IMR-90 (cell line): ENCODE results near the gene TMEM204. TPM values are rescaled to one million over a fixed set of nuclear protein-coding genes. Genes with fewer than 3 reads are reported as not detected.

Experiments
- ATAC-seq: fragments of 200-7000 bp; cut with Tn5 transposase; 2 replicates; pipeline ENCODE4 v1.9.1; 2020; ENCODE audit warnings: low read depth, mild to moderate bottlenecking, moderate library complexity
- BruUV-seq: library from RNA; stranded (reverse); fragments of 400-500 nt; replicated peaks from 2 replicates; lab custom pipeline; 2021; lab: Mats Ljungman, UMichigan
- CTCF ChIA-PET: fragments of 300-600 bp; formaldehyde crosslinking; extraction: SDS; loops from one replicate; lab custom pipeline; 2021; ENCODE audit warnings: antibody characterized with exemption; lab: Yijun Ruan, JAX
- POLR2A ChIA-PET: fragments of 300-600 bp; sonication (Branson Sonifier 250); formaldehyde crosslinking; loops from one replicate; lab custom pipeline; 2022; ENCODE audit warnings: antibody characterized with exemption; ENCODE audit not compliant: unreplicated experiment; lab: Charles Lee
- DNase-seq: peaks from one replicate; pipeline ENCODE4 v3.0.0; 2013
- H2AFZ ChIP-seq: replicated peaks from 2 replicates; pipeline ENCODE3; 2013; ENCODE audit warnings: low read length, mild to moderate bottlenecking; ENCODE audit not compliant: poor library complexity
- H2AK5ac ChIP-seq: 2 replicates; pipeline ENCODE4 v1.6.1; 2013; ENCODE audit warnings: low read depth, low read length, inconsistent platforms
- H2AK9ac ChIP-seq: replicated peaks from 2 replicates; pipeline ENCODE3; 2013; ENCODE audit warnings: mild to moderate bottlenecking, low read depth, low read length, moderate library complexity; ENCODE audit not compliant: poor library complexity
- H2BK120ac ChIP-seq: 2 replicates; pipeline ENCODE4 v1.6.1; 2013; ENCODE audit warnings: low read depth, low read length, inconsistent platforms
- H2BK15ac ChIP-seq: 3 replicates; pipeline ENCODE4 v1.6.1; 2013; ENCODE audit warnings: low read depth, low read length, inconsistent platforms
- H2BK20ac ChIP-seq: 2 replicates; pipeline ENCODE4 v1.6.1; 2013; ENCODE audit warnings: low read depth, mild to moderate bottlenecking, inconsistent platforms, low read length, moderate library complexity
- H2BK5ac ChIP-seq: 2 replicates; pipeline ENCODE4 v1.6.1; 2013; ENCODE audit warnings: mild to moderate bottlenecking, low read depth, low read length, inconsistent platforms; ENCODE audit not compliant: poor library complexity, severe bottlenecking
- H3K14ac ChIP-seq: replicated peaks from 2 replicates; pipeline ENCODE4 v1.6.1; 2013; ENCODE audit warnings: low read depth, low read length, inconsistent platforms
- H3K18ac ChIP-seq: 2 replicates; pipeline ENCODE4 v1.6.1; 2013; ENCODE audit warnings: low read depth, low read length, control low read depth
- H3K23ac ChIP-seq: 2 replicates; pipeline ENCODE4 v1.6.1; 2013; ENCODE audit warnings: low read depth, low read length, inconsistent platforms
- H3K27ac ChIP-seq: 2 replicates; pipeline ENCODE4 v1.5.1; 2013; ENCODE audit warnings: mild to moderate bottlenecking, control low read depth, low read length; ENCODE audit not compliant: insufficient read depth
- H3K27me3 ChIP-seq: 2 replicates; pipeline ENCODE4 v1.6.1; 2013; ENCODE audit warnings: low read length; ENCODE audit not compliant: control insufficient read depth, insufficient read depth
- H3K36me3 ChIP-seq: 2 replicates; pipeline ENCODE4 v1.6.1; 2013; ENCODE audit warnings: low read length, mixed read lengths; ENCODE audit not compliant: control insufficient read depth, insufficient read depth
- H3K4ac ChIP-seq: 2 replicates; pipeline ENCODE4 v1.6.1; 2013; ENCODE audit warnings: low read depth, low read length, inconsistent platforms
- H3K4me1 ChIP-seq: 2 replicates; pipeline ENCODE4 v1.6.1; 2013; ENCODE audit warnings: low read length, mixed read lengths; ENCODE audit not compliant: control insufficient read depth, insufficient read depth
- H3K4me2 ChIP-seq: 2 replicates; pipeline ENCODE4 v1.6.1; 2013; ENCODE audit warnings: low read depth, mild to moderate bottlenecking, control low read depth, low read length, moderate library complexity
- H3K4me3 ChIP-seq: 2 replicates; pipeline ENCODE4 v1.5.1; 2013; ENCODE audit warnings: low read depth, mild to moderate bottlenecking, control low read depth, low read length, moderate library complexity; ENCODE audit not compliant: insufficient read depth
- H3K56ac ChIP-seq: 2 replicates; pipeline ENCODE4 v1.6.1; 2013; ENCODE audit warnings: low read length, inconsistent platforms; ENCODE audit not compliant: insufficient read depth; ENCODE audit errors: extremely low read depth
- H3K79me1 ChIP-seq, 2 experiments: 2 replicates each; pipeline ENCODE4 v1.6.1; 2013; ENCODE audit warnings: low read length in 2 of 2, inconsistent platforms in 1 of 2, low read depth in 1 of 2
- H3K9ac ChIP-seq: 2 replicates; pipeline ENCODE4 v1.6.1; 2013; ENCODE audit warnings: low read depth, low read length, control low read depth
- H3K9me1 ChIP-seq: 2 replicates; pipeline ENCODE4 v1.6.1; 2013; ENCODE audit warnings: low read length, inconsistent platforms; ENCODE audit not compliant: insufficient read depth
- H3K9me3 ChIP-seq: 2 replicates; pipeline ENCODE4 v1.6.1; 2013; ENCODE audit warnings: low read length; ENCODE audit not compliant: control insufficient read depth, insufficient read depth
- H4K20me1 ChIP-seq: 2 replicates; pipeline ENCODE4 v1.6.1; 2013; ENCODE audit warnings: low read length, inconsistent platforms; ENCODE audit not compliant: insufficient read depth
- H4K5ac ChIP-seq: 2 replicates; pipeline ENCODE4 v1.6.1; 2013; ENCODE audit warnings: mild to moderate bottlenecking, low read depth, low read length, control low read depth
- H4K8ac ChIP-seq, 2 experiments: 2 replicates each; pipeline ENCODE4 v1.6.1; 2013; ENCODE audit warnings: low read depth in 2 of 2, low read length in 2 of 2, control low read depth in 1 of 2, inconsistent platforms in 1 of 2
- H4K91ac ChIP-seq: 2 replicates; pipeline ENCODE4 v1.6.1; 2013; ENCODE audit warnings: low read depth, low read length, inconsistent platforms; ENCODE audit not compliant: insufficient read depth
- BHLHE40 ChIP-seq: fragments of 150-350 bp; IDR thresholded peaks from 2 replicates; pipeline ENCODE4 v1.6.1; 2016; ENCODE audit warnings: mild to moderate bottlenecking, low read depth, low read length
- CEBPB ChIP-seq: IDR thresholded peaks from 2 replicates; pipeline ENCODE4 v1.6.1; 2012; ENCODE audit warnings: low read depth, low read length, improper control_type of control experiment
- CTCF ChIP-seq: conservative IDR thresholded peaks from 2 replicates; pipeline ENCODE4 v1.5.1; 2012; ENCODE audit warnings: mild to moderate bottlenecking, low read depth, low read length, improper control_type of control experiment
- ELK1 ChIP-seq: fragments of 150-350 bp; IDR thresholded peaks from 2 replicates; pipeline ENCODE4 v1.6.1; 2016; ENCODE audit warnings: low read depth, mild to moderate bottlenecking, low read length, moderate library complexity, borderline replicate concordance
- MAFK ChIP-seq: IDR thresholded peaks from 2 replicates; pipeline ENCODE4 v1.6.1; 2012; ENCODE audit warnings: low read depth, low read length, improper control_type of control experiment
- MAZ ChIP-seq: IDR thresholded peaks from 2 replicates; pipeline ENCODE4 v1.6.1; 2012; ENCODE audit warnings: low read depth, mild to moderate bottlenecking, low read length, improper control_type of control experiment, moderate library complexity, borderline replicate concordance
- NFE2L2 ChIP-seq: fragments of 150-350 bp; IDR thresholded peaks from 2 replicates; pipeline ENCODE4 v1.6.1; 2016; ENCODE audit warnings: low read depth, mild to moderate bottlenecking, low read length
- RFX5 ChIP-seq: IDR thresholded peaks from 2 replicates; pipeline ENCODE4 v1.8.0; 2012; ENCODE audit warnings: low read depth, mild to moderate bottlenecking, low read length, moderate library complexity
- USF2 ChIP-seq: fragments of 150-350 bp; IDR thresholded peaks from 2 replicates; pipeline ENCODE4 v1.6.1; 2017; ENCODE audit warnings: mild to moderate bottlenecking, antibody characterized with exemption, low read length, low read depth
- WGBS, 2 experiments: methylation state at CpG; one replicate each; pipeline versions ENCODE4 v1.1.5 to v1.1.7; 2013; ENCODE audit warnings: missing lambda C conversion rate in 2 of 2; ENCODE audit not compliant: insufficient read length in 1 of 2; ENCODE audit errors: extremely low coverage in 2 of 2; 5-methylcytosine and 5-hydroxymethylcytosine counted together
- dilution Hi-C: fragments of 300-500 bp; cut with HindIII; formaldehyde crosslinking; loops from one replicate; pipeline ENCODE4 v1.14.3; 2018; ENCODE audit warnings: low sequenced_read_pairs; ENCODE audit not compliant: unreplicated experiment
- in situ Hi-C: fragments of 300-500 bp; cut with MboI; formaldehyde crosslinking; loops from 3 replicates; pipeline ENCODE4 v1.14.3; 2019; ENCODE audit warnings: low sequenced_read_pairs, inconsistent platforms, mixed read lengths
- intact Hi-C: fragments of 100-400 bp; cut with micrococcal nuclease; formaldehyde crosslinking; loops from 2 replicates; pipeline ENCODE4 v1.10.0; 2022
- polyA plus RNA-seq, 3 experiments: library from polyadenylated mRNA; depleted of rRNA; stranded (reverse); fragments of >200 nt; gene quantifications; 2 replicates each; pipeline ENCODE4 v1.2.3, GENCODE V29; 2012; ENCODE audit warnings: low replicate concordance in 1 of 3
- total RNA-seq: library from RNA; depleted of rRNA; stranded (reverse); fragments of >200 nt; gene quantifications from 2 replicates; pipeline ENCODE4 v1.2.3, GENCODE V29; 2012

TMEM204 gene
- total and polyA plus RNA-seq, 2 of the 4 experiments (the other 2 are of a cell fraction): 7.0 to 12.3 TPM

DNA sequence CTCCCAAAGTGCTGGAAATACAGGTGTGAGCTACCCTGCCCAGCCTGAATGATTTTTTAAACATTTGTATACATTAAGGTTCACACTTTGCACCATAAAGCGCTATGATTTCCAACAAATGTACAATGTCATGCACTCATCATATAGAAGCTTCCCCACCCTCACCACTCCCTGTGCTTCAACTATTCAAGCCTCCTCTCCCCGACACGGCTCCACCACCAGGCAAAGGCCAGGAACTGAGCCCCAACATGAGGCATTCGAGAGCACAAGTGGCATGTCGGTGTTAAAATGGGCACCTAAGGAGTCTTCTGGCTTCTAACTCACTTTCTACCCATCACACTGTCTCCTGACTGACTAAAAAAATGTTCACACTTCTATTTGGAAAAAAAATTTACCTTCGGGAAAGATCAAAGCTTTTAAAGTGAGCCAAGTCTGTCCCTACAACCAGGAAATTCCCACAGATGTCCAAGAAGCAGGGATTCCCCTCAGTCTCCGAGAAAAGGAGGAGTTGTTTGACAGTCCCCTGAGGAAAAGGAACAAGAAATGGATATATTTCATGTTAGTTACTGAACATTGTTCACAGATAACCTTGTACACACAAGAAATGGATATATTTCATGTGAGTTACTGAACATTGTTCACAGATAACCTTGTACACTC is 37.7 kb downstream of the TMEM204 start:
- no peak for TF ChIP-seq MAZ
- TF ChIP-seq NFE2L2: no peak
- no peak for TF ChIP-seq BHLHE40
- TF ChIP-seq USF2: no peak
- TF ChIP-seq CEBPB: no peak
- no peak for TF ChIP-seq RFX5
- TF ChIP-seq ELK1: no peak
- no peak for TF ChIP-seq CTCF
- TF ChIP-seq MAFK: no peak
- intact Hi-C loops: no loop called here
- Histone ChIP-seq H4K8ac (no peak overlapping the region), H2BK15ac (no peak overlapping the region), H3K18ac (no peak overlapping the region), H2BK20ac (no peak overlapping the region), H3K27ac (no peak overlapping the region), H3K4me2 (no peak overlapping the region), H2AK9ac (no peak overlapping the region), H3K4ac (no peak overlapping the region), H3K14ac (no peak overlapping the region), H2BK5ac (no peak overlapping the region), H4K91ac (no peak overlapping the region), H4K5ac (no peak overlapping the region), H3K9me1 (peaks cover 3% of the 10 kb centered on the region; the same call in 1 of the 2 replicates), H3K36me3 (peaks cover 13% of the 10 kb centered on the region; the same call in 1 of the 2 replicates), H3K23ac (no peak overlapping the region), H3K9ac (no peak overlapping the region), H4K20me1 (no peaks in the 10 kb centered on the region), H2BK120ac (no peak overlapping the region), H3K4me3 (no peak overlapping the region), H3K9me3 (no peaks in the 10 kb centered on the region), H3K27me3 (no peaks in the 10 kb centered on the region), H3K56ac (no peak overlapping the region), H3K4me1 (no peaks in the 10 kb centered on the region), H3K79me1 (no peaks in the 10 kb centered on the region), H2AFZ (no peak overlapping the region), H2AK5ac (no peak overlapping the region)
- DNase-seq (no peak), ATAC-seq (no peak)
- no TSS peak for BruUV-seq
- in situ Hi-C loops: no loop called here
- 95% methylated on average over 5 of the region's 7 CpGs; no CpG with 5 or more reads in 1 of the 2 experiments for WGBS, 2 experiments
- CTCF ChIA-PET: no interaction called here
- POLR2A ChIA-PET: no interaction called here
- dilution Hi-C loops: no loop called here
